HG03439 (cell line): ENCODE results near the gene HIF1AN.

ENCODE experiments used
- ATAC-seq: cut with Tn5 transposase; IDR thresholded peaks from one replicate; pipeline ENCODE4 v1.9.1; 2021; ENCODE audit warnings: mild to moderate bottlenecking, moderate library complexity; ENCODE audit not compliant: unreplicated experiment

The HIF1AN gene

GRCh38 chr10:100520811-100521210 lies 14.9 kb upstream of the HIF1AN start:
- no peak for ATAC-seq

- ATAC-seq: no peak
These were observed 13.5 kb upstream of the HIF1AN start for GRCh38 chr10:100522107-100522801.

- no peak for ATAC-seq
These were observed 12.8 kb upstream of the HIF1AN start for GRCh38 chr10:100522945-100523344.

GRCh38 chr10:100524206-100524605 lies 11.5 kb upstream of the HIF1AN start:
- no peak for ATAC-seq

GRCh38 chr10:100524638-100525037 lies 11.1 kb upstream of the HIF1AN start:
- ATAC-seq: no peak

- ATAC-seq: no peak
These were observed 7.4 kb upstream of the HIF1AN start for GRCh38 chr10:100528123-100528886.

- ATAC-seq: peak; percentile 13
These were observed 6.7 kb upstream of the HIF1AN start for GRCh38 chr10:100528921-100529474.

- peak; percentile 55 for ATAC-seq
These were observed 6.1 kb upstream of the HIF1AN start, which contains the start of gene NDUFB8 for GRCh38 chr10:100529475-100530298. Gene NDUFB8, minus strand, starts transcription at chr10:100529871. Its CDS starts 20 bp downstream, at chr10:100529851.

- ATAC-seq: no peak
These were observed 4.0 kb upstream of the HIF1AN start for GRCh38 chr10:100531761-100532160.

- no peak for ATAC-seq
These were observed 1.0 kb upstream of the HIF1AN start for GRCh38 chr10:100534726-100535125.

- ATAC-seq: no peak
These were observed 417 bp upstream of the HIF1AN start for GRCh38 chr10:100535338-100535714.

GRCh38 chr10:100537475-100537874 lies 1.7 kb downstream of the HIF1AN start:
- no peak for ATAC-seq

- ATAC-seq: no peak
These were observed 9.2 kb downstream of the HIF1AN start for GRCh38 chr10:100544950-100545349.

GRCh38 chr10:100551196-100551595 lies 15.5 kb downstream of the HIF1AN start:
- no peak for ATAC-seq

- no peak for ATAC-seq
These were observed 16.0 kb downstream of the HIF1AN start for GRCh38 chr10:100551738-100552137.

GRCh38 chr10:100553929-100554328 lies 18.2 kb downstream of the HIF1AN start:
- no peak for ATAC-seq

GRCh38 chr10:100554902-100555301 lies 19.2 kb downstream of the HIF1AN start:
- no peak for ATAC-seq

GRCh38 chr10:100560248-100560647 lies 24.5 kb downstream of the HIF1AN start:
- ATAC-seq: no peak

GRCh38 chr10:100561005-100561404 lies 25.3 kb downstream of the HIF1AN start:
- no peak for ATAC-seq

GRCh38 chr10:100562008-100562672 lies 26.4 kb downstream of the HIF1AN start:
- ATAC-seq: peak; percentile 77
